Gastrocnemius medialis (tissue), 4 donors: ENCODE measurements around the gene STARD13. TPM values are rescaled to one million over a fixed set of nuclear protein-coding genes. Genes with fewer than 3 reads are reported as not detected.

Experiments
- ATAC-seq, 2 donors: fragments of 150-250 bp; one replicate each; pipeline ENCODE4 v1.9.1; 2016
- DNase-seq, 2 donors: peaks; one replicate each; pipeline ENCODE4 v3.0.0-alpha.2; 2019
- H3K27ac ChIP-seq, 4 donors: fragments of 200-600 bp; sonication (generic); 1 replicate in 1 of 4; 2 replicates in 3 of 4; pipeline ENCODE4 v1.5.1; 2016 to 2018; ENCODE audit warnings: mild to moderate bottlenecking in 2 of 4, moderate library complexity in 1 of 4
- H3K27me3 ChIP-seq, 3 donors: fragments of 200-600 bp; sonication (generic) in 2 of 3; 1 replicate in 1 of 3; 2 replicates in 2 of 3; pipeline versions ENCODE4 v1.5.1 to v1.6.0; 2016 to 2019; ENCODE audit warnings: mild to moderate bottlenecking in 1 of 3, moderate library complexity in 1 of 3
- H3K36me3 ChIP-seq, 2 donors: fragments of 200-600 bp; sonication (generic) in 1 of 2; one replicate each; pipeline ENCODE4 v1.5.1; 2017 to 2018
- H3K4me1 ChIP-seq, 2 donors: fragments of 200-600 bp; sonication (generic) in 1 of 2; one replicate each; pipeline ENCODE4 v1.5.1; 2016 to 2017; ENCODE audit warnings: mild to moderate bottlenecking in 2 of 2
- H3K4me3 ChIP-seq, 4 donors: fragments of 200-600 bp; sonication (generic) in 3 of 4; 1 replicate in 1 of 4; 2 replicates in 3 of 4; pipeline ENCODE4 v1.5.1; 2016 to 2019; ENCODE audit warnings: mild to moderate bottlenecking in 2 of 4
- H3K9me3 ChIP-seq, 3 donors: fragments of 200-600 bp; sonication (generic) in 2 of 3; 1 replicate in 1 of 3; 2 replicates in 2 of 3; pipeline ENCODE4 v1.5.1; 2016 to 2019
- CTCF ChIP-seq, 5 experiments: fragments of 450-650 bp in 3 of 5; fragments of 200-600 bp in 2 of 5; sonication (generic) in 2 of 5; IDR thresholded peaks in 4 of 5; conservative IDR thresholded peaks in 1 of 5; 1 replicate in 4 of 5; 2 replicates in 1 of 5; pipeline ENCODE4 v1.5.1; 2016 to 2019; ENCODE audit warnings: antibody characterized with exemption in 5 of 5, mild to moderate bottlenecking in 3 of 5, moderate library complexity in 3 of 5
- POLR2A ChIP-seq, 2 donors: fragments of 450-650 bp; IDR thresholded peaks; one replicate each; pipeline ENCODE4 v1.6.1; 2017; ENCODE audit warnings: antibody characterized with exemption in 2 of 2, mild to moderate bottlenecking in 2 of 2, moderate library complexity in 2 of 2
- in situ Hi-C, 4 donors: fragments of 200-750 bp; cut with MboI; loops; one replicate each; pipeline versions ENCODE4 v1.15.0 to v1.8.0; 2017; ENCODE audit warnings: low sequenced_read_pairs in 4 of 4
- intact Hi-C: fragments of 100-400 bp; cut with DNase I; formaldehyde crosslinking; loops from one replicate; pipeline ENCODE4 v1.15.1; 2023; ENCODE audit warnings: low total_unique reads
- total RNA-seq, 4 donors: library from RNA; depleted of rRNA; stranded (reverse); fragments of >200 nt; gene quantifications; one replicate each; pipeline versions ENCODE4 v1.1.0 to v1.2.3, GENCODE V29; 2016

STARD13 gene
- total RNA-seq, 4 donors from 2014 or later: 7.7 to 19.3 (median 12.0) TPM

GRCh38 chr13:33312150-33312860 is 26.8 kb upstream of the STARD13 start:
- intact Hi-C loops: loop anchor here (1.0 to 2.0 kb wide), 2 partner anchors 83 to 186 kb away; no protein-coding TSS in a partner anchor
- Histone ChIP-seq H3K9me3 (no peaks in the 10 kb centered on the region), H3K27me3 (no peaks in the 10 kb centered on the region), H3K27ac (no peak overlapping the region), H3K36me3 (no peaks in the 10 kb centered on the region), H3K4me3 (no peak overlapping the region), H3K4me1 (peaks cover 0 to 8% of the 10 kb centered on the region in 2 donors)
- in situ Hi-C loops: no loop called here
- TF ChIP-seq CTCF (IDR thresholded peaks at IDR 0.05 in 4 of 5, conservative IDR thresholded peaks at IDR 0.05 in 1 of 5) (peak; percentile 29 to 52 (median 39)), POLR2A (IDR thresholded peaks at IDR 0.05) (no peak)
- peak; percentile 68 for ATAC-seq
- no peak for DNase-seq

- H3K4me1 ChIP-seq: peaks cover 0 to 8% of the 10 kb centered on the region in 2 donors
- H3K27me3 ChIP-seq: no peaks in the 10 kb centered on the region
- no peak for ATAC-seq
- in situ Hi-C loops: no loop called here
- TF ChIP-seq CTCF (IDR thresholded peaks at IDR 0.05 in 4 of 5, conservative IDR thresholded peaks at IDR 0.05 in 1 of 5) (no peak), POLR2A (IDR thresholded peaks at IDR 0.05) (no peak)
- DNase-seq: no peak
- no peaks in the 10 kb centered on the region for H3K9me3 ChIP-seq
- no peaks in the 10 kb centered on the region for H3K36me3 ChIP-seq
- intact Hi-C loops: no loop called here
- H3K4me3 ChIP-seq: no peak overlapping the region
- H3K27ac ChIP-seq: no peak overlapping the region
Observed at GRCh38 chr13:33311040-33311439, 25.5 kb upstream of the STARD13 start.

GRCh38 chr13:33310245-33311038 is 24.9 kb upstream of the STARD13 start:
- peaks cover 0 to 8% of the 10 kb centered on the region in 2 donors for H3K4me1 ChIP-seq
- H3K4me3 ChIP-seq: no peak overlapping the region
- H3K27me3 ChIP-seq: no peaks in the 10 kb centered on the region
- no peaks in the 10 kb centered on the region for H3K9me3 ChIP-seq
- H3K27ac ChIP-seq: no peak overlapping the region
- no peak for DNase-seq
- H3K36me3 ChIP-seq: no peaks in the 10 kb centered on the region
- intact Hi-C loops: no loop called here
- TF ChIP-seq CTCF (IDR thresholded peaks at IDR 0.05 in 4 of 5, conservative IDR thresholded peaks at IDR 0.05 in 1 of 5) (no peak), POLR2A (IDR thresholded peaks at IDR 0.05) (no peak)
- no peak for ATAC-seq
- in situ Hi-C loops: no loop called here

- H3K4me1 ChIP-seq: peaks cover 0 to 8% of the 10 kb centered on the region in 2 donors
- H3K27ac ChIP-seq: no peak overlapping the region
- H3K27me3 ChIP-seq: no peaks in the 10 kb centered on the region
- intact Hi-C loops (no loop called here), in situ Hi-C loops (no loop called here)
- ATAC-seq: no peak
- H3K4me3 ChIP-seq: no peak overlapping the region
- no peak for DNase-seq
- TF ChIP-seq POLR2A (IDR thresholded peaks at IDR 0.05): no peak
- no peak for TF ChIP-seq CTCF (IDR thresholded peaks at IDR 0.05 in 4 of 5, conservative IDR thresholded peaks at IDR 0.05 in 1 of 5)
- no peaks in the 10 kb centered on the region for H3K36me3 ChIP-seq
- H3K9me3 ChIP-seq: no peaks in the 10 kb centered on the region
Observed at GRCh38 chr13:33308863-33309262, 23.3 kb upstream of the STARD13 start.
